OCI-LY3 (cell line): ENCODE data around the gene DENND1C.

Experiments
- CTCF ChIP-seq: fragments of 200-600, 300-600 bp; sonication (generic); IDR thresholded peaks from 2 replicates; pipeline ENCODE4 v1.5.1; 2014; ENCODE audit warnings: antibody characterized with exemption, low read length, low read depth
- EZH2phosphoT487 ChIP-seq: fragments of 200-600 bp; shearing (Covaris generic); IDR thresholded peaks from 2 replicates; pipeline ENCODE4 v1.6.1; 2018; ENCODE audit warnings: antibody characterized with exemption, mixed run types, low read depth

DNA sequence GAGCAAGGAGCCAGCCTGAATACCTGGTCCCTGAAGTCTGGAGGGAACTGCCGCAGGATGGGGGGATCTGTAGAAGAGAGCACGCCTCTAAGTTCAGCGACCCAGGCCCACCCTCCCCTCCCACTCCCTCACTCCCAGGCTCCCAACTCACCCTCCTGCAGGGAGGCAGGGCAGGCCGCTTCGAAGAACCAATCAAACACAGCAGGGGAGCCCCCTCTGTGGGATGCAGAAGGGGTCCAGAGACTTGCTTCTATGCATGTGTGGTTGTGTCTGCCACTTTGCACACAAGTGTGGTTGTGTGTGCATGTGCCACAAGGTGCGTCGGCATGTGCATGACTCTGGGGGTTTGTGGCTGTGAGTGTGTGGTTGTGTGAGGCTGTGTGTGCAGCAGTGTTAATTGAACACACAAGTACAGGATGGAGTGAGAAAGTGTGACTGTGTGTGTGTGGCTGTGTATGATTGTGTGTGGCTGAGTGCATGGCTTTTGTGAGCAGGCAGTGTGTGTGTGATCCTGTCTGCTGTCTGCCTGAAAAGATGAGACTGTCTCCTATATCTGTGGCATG lies 1.7 kb downstream of the DENND1C start:
- TF ChIP-seq CTCF (no peak), EZH2phosphoT487 (no peak)
